Sigmoid colon (tissue), 4 donors: ENCODE data around the gene MIA2.

Experiments used
- EP300 ChIP-seq, 4 donors: sonication (generic); formaldehyde crosslinking; IDR thresholded peaks; one replicate each; pipeline ENCODE4 v1.6.1; 2017; ENCODE audit warnings: antibody characterized with exemption in 4 of 4
- TF ChIP-seq, protein P1 (sequence below), 4 experiments: fragments of 450-650 bp in 3 of 4; fragments of 200-600 bp in 1 of 4; IDR thresholded peaks; one replicate each; pipeline ENCODE4 v1.5.1; 2016 to 2019; ENCODE audit warnings: antibody characterized with exemption in 4 of 4, mild to moderate bottlenecking in 3 of 4, moderate library complexity in 2 of 4

DNA sequence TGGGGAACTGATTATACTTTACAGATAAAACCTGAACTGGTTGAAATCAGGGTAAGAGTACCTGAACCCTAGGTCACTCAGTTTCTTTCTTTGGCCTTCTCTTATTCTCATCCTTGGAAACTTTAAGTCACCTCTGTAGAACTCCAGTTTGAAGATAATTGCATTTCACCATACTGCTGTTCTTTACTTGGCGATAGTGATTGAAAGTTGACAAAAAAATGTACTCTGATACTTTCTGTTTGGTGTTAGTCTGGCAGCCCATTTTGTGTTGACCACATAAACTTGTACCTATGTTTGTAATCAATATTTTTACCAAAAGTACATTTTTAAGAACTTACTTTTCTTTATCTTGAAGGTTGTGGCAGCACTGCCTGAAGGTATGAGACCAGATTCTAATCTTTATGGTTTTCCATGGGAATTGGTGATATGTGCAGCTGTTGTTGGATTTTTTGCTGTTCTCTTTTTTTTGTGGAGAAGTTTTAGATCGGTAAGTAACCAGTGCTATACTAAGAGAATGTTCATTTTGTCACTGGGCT is 42.9 kb downstream of the MIA2 start:
- TF ChIP-seq EP300 (IDR thresholded peaks at IDR 0.05) = no peak
- TF ChIP-seq, protein P1, sequence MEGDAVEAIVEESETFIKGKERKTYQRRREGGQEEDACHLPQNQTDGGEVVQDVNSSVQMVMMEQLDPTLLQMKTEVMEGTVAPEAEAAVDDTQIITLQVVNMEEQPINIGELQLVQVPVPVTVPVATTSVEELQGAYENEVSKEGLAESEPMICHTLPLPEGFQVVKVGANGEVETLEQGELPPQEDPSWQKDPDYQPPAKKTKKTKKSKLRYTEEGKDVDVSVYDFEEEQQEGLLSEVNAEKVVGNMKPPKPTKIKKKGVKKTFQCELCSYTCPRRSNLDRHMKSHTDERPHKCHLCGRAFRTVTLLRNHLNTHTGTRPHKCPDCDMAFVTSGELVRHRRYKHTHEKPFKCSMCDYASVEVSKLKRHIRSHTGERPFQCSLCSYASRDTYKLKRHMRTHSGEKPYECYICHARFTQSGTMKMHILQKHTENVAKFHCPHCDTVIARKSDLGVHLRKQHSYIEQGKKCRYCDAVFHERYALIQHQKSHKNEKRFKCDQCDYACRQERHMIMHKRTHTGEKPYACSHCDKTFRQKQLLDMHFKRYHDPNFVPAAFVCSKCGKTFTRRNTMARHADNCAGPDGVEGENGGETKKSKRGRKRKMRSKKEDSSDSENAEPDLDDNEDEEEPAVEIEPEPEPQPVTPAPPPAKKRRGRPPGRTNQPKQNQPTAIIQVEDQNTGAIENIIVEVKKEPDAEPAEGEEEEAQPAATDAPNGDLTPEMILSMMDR (IDR thresholded peaks at IDR 0.05) = no peak
